ENCODE results near the gene FAM3A. TPM values are rescaled to one million over a fixed set of nuclear protein-coding genes. Genes with fewer than 3 reads are reported as not detected.
"Not testable (repeated sequence)": the region's sequence is repeated elsewhere in the genome, so short reads cannot be mapped to it uniquely, and the experiment has no call there.

Gene FAM3A
- total RNA-seq, 1 experiment from 2014 or later, result 8.2 TPM

DNA sequence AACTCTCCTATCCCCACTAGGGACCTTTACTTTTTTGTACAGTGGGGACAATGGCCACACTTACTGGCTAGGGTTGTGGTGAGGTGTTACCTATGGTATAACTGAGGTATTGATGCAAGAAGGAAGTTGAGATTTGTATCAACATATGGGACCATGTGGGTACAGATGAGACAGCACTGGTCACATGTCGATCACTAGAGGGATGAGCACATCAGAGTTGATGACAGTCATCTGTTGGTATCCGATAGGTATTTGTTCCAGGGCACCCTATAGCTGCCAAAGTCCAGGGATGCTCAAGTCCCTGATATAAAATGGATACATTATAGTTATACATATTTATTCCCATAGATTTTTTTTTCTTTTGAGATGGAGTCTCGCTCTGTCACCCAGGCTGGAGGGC is 13.0 kb downstream of the FAM3A start:
- no peak for DNase-seq (ENCODE audit: low read depth)

DNA sequence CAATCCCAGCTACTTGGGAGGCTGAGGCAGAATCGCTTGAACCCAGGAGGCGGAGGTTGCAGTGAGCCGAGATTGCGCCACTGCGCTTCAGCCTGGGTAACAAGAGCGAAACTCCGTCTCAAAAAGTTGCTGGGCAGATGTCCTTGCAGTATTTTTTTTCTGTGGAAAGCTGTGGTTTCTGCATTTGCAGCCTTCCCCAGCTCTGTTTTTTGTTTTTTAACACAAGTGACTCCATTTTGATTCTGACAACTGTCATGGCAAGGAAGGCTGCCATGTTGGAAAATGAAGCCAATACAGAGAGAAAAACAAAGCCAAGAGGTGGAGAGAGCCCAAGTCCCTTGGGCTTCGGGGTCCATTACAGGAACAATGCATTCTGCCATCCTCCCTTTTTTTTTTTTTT is 13.9 kb downstream of the FAM3A start:
- no peak for DNase-seq (ENCODE audit: low read depth)

DNA sequence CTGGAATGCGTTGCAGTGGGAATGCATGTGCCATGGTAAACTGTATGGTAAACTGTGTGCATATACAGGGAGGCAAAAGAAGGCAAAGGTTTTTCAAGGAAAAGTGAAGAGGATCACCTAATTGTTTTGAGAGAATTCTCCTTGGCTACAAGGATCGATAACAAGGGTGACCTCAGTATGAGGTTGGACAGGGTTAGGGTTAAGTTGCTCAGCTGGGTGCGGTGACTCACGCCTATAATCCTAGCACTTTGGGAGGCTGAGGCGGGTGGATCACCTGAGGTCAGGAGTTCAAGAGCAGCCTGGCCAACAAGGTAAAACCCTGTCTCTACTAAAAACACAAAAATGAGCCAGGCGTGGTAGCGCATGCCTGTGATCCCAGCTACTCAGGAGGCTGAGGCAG is 14.6 kb downstream of the FAM3A start:
- not testable (repeated sequence) for DNase-seq (ENCODE audit: low read depth)

DNA sequence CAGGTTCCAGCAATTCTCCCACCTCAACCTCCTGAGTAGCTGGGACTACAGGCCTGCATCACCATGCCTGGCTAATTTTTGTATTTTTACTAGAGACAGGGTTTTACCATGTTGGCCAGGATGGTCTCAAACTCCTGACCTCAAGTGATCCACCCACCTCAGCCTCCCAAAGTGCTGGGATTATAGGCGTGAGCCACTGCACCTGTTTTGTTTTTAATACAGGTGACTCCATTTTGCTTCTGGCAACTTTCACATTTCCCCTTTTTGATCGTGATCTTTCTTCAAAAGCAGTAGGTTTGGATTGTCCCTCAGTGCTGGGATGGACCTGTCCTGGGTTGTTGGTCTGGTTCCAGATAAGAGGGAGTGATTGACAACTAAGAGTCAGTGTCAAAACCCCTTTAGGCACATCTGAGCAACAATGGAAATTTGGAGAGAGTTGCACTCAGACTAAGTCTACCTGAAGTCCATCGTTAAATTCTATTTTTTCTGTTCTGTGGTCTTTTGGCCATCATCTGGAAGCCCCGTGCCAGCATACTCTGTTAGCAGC is 19.4 kb downstream of the FAM3A start:
- not testable (repeated sequence) for DNase-seq (ENCODE audit: low read depth)

DNA sequence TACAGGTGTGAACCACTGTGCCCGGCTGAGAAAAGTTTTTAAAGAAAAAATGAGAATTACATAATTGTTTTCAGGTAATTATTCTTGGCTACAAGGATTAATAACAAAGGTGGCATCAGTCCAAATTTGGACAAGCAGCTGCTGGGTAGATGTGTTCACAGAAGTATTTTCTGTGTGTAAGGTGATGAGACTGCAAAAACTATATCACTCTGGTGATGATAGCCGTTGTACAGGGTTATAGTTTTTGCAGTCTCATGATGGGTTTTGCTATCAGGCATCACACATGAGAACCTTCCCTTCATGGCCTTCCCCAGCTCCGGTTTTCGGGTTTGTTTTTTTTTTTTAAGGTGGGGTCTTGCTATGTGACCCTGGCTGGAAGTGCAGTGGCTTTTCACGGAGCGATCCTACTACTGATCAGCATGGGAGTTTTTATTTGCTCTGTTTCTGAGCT is 20.5 kb downstream of the FAM3A start:
- no peak for DNase-seq (ENCODE audit: low read depth)

DNA sequence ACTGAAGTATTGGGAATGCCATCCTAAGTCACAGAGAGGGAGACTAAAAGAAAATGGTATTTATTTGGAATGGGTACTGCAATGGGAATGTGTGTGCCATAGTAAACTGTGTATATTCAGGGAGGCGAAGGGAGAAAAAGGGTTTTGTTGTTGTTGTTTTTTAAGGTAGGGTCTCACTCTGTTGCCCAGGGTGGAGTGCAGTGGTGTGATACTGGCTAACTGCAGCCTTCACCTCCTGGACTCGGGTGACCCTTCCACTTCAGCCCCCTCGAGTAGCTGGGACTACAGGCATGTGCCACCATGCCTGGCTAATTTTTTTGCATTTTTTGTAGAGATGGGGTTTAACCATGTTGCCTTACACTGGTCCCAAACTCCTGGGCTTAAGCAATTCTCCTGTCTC is 21.3 kb downstream of the FAM3A start:
- no peak for DNase-seq (ENCODE audit: low read depth)

DNA sequence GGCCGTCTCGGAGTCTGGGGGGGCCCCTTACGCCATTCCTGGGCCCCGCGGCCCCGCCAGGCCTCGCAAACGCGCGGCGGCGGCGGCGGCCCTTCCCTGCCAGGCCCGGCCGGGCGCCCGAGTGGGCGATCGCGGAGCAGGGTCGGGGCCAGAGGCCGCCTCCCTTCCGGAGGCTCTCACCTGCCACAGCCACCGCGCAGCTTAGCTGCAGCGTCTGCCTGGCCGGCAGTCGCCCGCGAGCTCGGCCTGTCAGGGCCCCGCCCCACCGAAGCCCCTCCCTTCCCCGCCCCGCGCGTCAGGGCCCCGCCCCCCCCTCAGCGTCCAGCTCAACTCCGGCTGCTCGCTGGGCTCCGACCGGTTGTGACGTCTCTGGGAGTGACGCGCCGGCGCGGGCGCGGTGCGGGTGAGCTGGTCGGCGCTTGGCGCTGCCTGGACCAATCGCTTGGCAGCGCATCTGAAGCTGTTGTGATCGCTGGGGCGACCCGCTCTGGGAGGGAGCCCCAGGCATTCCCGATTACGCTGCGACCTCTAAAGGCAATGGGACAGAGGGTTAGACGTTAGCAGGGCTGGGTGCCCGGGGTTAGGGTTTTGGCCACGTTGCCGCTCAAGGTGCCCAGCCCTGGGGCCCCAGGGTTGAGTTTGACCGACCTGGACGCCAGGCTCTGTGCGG is 25.5 kb downstream of the FAM3A start, which contains the start of gene SLC10A3:
SLC10A3 (minus strand) TSS at position 216 of the 670 bp plus-strand sequence. CDS start 1,689 bp downstream, outside the sequence.
- peak; percentile 95 for DNase-seq (ENCODE audit: low read depth)

DNA sequence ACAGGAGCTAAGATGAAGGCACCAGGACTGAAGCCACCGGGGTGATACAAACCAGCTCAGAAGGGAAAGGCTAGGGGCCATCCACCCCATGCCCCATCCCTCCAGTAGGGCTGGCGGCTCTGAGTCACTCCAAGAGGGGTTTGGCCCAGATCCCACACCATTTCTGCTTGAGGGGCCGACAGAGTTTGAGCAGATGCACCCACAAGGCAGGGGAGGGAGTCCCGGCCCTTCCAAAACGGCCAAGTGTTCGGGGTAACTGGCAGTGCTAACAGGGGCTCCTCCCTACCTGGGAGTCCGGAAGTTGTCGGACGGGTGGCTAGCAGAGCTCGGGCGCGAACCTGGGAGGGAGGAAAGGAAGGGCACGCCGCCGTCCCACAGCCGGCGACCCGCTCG is 26.0 kb downstream of the FAM3A start:
- peak; percentile 69 for DNase-seq (ENCODE audit: low read depth)

DNA sequence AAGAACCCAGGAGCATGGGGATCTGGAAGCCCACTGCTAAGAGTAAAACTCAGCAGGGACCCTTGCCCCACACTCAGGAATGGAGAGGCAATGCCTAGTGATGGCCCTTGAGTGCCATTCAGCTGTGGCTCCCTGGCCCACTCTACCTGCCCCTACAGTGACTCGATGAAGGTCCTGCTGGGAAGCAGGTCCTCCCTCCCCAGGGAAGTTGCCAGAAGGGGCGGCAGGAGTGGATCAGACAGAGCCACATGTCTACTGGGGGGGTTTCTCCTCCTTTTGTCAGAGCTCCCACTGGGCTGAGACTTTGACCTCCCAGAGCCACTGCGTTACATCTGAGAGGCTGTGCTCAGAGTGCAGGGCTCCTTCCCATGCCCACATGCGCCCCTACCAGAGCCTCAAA is 26.9 kb downstream of the FAM3A start:
- DNase-seq (ENCODE audit: low read depth), result no peak

DNA sequence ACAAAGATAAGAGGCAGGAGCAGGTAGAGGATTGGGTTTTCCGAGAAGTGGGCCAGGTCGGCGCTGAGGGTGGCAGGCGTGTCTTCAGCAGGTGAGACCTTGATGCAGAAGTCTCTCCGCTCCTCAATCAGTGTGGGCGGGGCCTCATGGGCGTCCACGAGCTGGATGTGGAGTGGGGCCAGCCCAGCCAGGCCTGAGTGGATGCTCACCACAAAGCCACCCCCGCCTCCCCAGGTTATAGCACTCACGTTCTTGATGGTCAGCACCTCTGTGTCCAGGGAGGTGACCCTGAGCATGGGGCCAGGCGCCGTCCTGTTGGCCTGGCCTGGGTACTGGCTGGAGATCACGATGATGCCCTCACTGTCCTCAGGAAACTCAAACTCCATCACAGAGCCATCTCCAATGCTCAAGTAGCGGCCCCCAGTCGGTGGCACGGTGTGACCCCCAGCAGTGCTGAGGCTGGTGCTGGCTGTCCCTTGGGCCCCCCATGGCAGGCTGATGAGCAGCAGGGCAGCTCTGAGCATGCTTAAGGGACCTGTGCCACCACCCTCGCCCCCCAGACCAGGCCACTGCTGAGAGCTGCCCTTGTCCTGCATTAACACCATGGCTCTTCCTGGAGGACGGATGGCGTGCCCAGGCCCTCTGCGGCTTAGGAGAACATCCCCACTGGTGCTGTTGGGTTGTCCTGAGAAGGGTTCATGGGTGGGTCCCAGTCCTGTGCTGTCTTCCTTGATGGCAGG is 27.5 kb downstream of the FAM3A start:
- no peak for DNase-seq (ENCODE audit: low read depth)

DNA sequence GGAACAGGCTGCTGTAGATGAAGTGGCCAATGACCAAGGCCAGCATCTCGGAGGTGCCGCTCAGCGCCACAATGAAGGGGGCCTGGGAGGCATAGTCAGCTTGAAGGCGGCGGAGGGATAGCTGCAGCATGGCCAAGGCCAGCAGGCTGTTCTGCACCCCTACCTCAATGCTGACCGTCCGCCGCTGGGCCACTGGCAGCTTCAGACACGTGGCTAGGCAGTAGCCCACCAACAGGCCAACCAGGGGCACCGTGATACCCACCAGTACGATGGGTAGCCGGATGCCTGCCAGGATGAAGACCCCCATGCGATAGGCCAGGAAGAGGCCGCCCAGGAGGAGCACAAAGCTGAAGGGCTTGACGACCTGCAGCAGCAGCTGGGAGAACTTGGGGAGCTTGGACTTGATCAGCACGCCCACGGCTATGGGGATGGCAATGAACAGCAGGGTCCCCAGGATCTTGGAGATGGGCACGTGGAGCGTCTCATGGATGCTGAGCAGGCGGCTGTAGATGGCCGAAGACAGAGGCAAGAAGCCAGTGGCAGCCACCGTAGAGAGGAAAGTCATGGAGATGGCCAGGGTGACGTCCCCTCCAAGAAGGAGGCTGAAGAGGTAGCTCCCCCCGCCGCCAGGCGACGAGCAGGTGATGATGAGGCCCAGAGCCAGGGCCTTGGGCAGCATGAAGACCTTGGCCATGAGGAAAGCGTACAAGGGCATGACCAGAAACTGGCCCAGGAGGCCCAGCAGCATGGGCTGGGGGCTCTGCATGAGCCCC is 28.3 kb downstream of the FAM3A start:
- DNase-seq (ENCODE audit: low read depth), result no peak

DNA sequence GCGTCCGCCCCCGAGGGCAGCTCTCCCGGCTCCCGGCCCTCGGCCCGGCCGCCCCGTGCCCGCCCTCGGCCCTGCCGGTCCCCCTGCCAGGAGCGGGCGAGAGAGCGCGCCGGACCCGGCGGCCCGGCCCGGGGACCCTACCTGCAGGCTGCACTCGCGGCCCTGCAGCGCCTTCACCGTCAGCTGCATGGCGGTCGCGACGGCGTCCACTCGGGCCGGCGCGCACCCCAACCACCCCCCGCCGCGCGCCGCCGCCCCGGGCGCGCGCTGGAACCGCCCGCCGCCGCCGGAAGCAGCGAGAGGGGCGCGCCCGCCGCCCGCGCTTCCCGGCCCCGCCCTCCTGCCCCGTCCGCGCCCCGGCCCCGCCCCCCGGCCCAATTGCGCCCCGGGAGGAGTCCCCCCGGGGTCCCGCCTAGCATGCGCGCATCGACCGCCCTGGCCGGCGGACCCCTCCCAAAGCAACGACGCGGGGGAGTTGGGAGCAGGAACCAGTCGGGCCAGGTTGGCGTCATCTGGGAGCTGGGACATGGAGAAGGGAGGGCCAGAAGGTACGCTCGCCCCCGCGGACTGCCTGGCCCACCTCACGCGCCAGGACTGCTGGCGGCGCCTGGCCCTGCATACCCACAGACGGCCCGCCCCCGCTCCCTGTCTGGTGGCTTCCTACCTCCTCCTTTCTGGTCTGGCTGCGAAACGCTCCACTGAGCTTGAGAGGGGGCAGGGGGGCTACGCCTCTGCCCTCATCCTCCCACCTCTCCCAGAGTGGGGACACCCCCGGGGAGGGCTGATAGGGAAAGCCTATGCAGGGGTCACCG is 29.4 kb downstream of the FAM3A start, which contains the start of gene UBL4A:
UBL4A (minus strand) TSS at position 220 of the 812 bp plus-strand sequence; CDS start at position 189, 31 bp downstream.
- peak; percentile 58 for DNase-seq (ENCODE audit: low read depth)

DNA sequence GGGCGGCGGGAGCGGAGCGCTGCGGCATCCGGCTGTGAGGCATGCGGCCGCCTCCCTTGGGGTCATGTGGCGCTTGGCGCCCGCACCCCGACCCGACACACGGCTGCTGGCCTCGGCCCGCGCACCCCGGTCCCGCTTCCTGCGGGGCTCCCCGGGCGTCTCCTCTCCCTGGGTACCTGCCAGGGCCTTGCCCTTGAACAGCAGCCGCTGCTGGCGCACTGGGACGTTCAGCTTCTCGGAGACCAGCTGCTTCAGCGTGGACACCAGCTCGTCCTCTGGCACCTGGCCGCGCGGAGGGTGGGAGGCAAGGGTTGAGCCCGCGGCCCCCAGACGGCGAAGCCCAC is 30.0 kb downstream of the FAM3A start:
- DNase-seq (ENCODE audit: low read depth), result peak; percentile 15

DNA sequence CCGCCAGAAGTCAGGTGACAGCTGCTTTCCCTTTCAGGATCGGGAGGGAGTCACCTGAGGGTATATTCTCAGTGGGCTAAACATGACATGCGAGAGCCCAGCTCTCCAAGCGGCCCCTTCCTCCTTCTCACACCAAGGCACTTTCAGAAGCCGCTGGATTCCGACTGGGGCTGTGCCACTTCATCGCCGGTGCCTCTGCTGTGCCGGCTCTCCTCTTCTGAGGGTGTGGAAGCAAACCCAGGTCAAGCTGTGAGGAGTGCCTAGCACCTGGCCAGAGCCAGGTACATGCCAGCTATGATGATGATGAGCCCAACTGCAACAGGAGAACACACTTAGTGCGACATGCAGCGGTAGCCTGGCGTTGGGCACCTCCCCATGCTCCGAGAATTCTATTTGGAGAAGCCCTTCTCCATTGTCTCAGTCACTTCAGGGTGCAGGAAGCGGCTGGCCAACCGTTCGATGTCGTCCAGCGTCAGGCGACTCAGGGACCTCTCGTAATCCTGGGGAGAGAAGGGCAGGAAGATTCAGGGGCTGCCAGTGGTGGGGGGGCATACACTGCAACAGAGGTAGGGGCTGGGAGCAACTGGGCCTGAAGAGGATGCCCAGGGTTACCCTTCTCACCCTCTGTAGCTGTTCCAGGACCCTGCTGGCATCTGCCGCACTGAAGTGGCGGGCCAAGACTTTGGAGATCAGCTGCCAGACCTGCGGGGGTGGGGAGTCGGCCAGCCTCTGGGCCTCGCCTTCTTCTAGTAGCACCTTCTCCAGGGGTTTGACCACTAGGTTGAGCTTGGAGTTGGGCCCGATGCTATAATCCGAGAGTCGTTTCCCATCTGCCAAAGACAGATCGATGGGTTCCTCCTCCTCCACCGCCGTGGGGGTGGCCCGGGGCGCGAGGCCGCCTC is 30.6 kb downstream of the FAM3A start:
- no peak for DNase-seq (ENCODE audit: low read depth)

DNA sequence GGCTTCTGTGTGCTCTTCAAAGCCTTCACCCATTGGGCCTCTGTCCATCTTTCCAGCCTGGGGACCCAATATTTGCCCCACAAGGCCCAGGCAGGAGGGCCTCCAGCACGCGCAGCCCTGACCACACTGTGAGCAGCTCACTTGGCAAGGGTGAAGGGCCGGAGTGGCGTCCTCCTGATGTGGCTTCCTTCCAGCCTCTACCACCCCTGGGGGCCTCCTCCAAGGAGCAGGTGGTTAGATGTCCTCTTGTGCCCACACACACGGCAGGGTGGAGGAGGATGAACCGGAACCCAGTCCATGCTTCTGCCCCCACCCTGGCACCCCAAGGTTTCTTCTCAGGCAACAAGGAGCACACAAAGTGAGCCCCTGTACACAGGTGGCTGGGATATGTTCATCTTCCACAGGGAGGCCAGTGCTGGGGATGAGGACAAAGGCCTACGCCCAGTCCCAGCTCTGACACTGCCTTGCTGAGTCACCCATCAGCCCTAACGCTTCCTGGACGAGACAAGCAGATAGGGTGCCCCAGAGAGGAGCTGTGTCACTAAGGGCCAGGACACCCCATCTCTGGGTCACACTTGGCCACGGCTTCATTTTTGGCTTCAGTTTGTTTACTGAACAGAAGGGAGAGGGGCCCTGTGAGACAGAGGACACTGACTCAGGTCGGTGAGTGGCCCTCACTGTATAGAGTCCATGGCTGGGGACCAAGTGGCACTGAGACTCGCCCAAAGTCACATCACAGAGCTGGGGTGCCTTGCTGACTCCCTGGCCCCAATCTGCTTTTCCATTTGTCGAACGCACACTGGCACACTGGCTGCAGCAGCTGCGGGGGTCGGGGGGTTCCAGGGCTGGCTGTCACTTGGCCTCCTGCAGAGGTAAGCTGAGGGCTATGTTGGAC is 31.5 kb downstream of the FAM3A start:
- DNase-seq (ENCODE audit: low read depth), result no peak

DNA sequence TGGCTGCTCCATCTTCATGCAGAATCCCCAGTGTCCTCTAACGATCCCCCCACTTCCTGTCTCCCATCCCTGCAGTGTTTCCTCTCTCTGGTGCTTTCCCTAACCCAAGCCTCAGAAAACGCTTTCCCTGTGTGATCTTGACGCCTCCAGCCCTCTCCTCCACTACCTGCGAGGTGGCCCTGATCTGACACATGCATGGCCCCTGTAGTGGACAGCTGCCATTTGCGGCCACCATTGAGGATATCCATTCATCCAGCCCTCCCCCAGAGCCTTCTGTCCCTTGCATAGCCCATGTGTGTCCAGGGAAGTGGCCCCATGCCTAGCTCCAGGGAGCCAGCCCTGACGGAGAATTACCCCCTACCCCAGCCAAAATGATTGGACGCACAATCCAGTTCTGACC is 32.7 kb downstream of the FAM3A start:
- no peak for DNase-seq (ENCODE audit: low read depth)

DNA sequence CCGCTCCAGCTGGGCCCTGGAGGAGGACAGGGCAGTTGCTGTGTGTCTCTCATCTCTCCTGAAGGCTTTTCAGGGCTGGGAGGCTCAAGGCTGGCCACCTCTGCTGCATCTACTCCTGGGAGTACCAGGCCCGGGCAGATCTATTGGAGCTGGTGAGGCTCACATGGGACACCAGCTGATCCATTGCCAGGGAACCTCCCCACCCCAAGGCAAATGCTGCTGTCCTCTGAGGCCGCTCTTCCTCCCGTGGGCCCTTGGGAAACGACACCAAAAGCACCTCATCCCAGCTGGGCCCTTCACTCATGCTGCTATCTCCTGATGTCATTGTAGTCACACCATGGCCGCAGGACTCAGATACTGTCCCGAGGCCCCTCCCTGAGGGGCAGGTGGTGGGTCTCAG is 33.2 kb downstream of the FAM3A start:
- DNase-seq (ENCODE audit: low read depth), result no peak

DNA sequence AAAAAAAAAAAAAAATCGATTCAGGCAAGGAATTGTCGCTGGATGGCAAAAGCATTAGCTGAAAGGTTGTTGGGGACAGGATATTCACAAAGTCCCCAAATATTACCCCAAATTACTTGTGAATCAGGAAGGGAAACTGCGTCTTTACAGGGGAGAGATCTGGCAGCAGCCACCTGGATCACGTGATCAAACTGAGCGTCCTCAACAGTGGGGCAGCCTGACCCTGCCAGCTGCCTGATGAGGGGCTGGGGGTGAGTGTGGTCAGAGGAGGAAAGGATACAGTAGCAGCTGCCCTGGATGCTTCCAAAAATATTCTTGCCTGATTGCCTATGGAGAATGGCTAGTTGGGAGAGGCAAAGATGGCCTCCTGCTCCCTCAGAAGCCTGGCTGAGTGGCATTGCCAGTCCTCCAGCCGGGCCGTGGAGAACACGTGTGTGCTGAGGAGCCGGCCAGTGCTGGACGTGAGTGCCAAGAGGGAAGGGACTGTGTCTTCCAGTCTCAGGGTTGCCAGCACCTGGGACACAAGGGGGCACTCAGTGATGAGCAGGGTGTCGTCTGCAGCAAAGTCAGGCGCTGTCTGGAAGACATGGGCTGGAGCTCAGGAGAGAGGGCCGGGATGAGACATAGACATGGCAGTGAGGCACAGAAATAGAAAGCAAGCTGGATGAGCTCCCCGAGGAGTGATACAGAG is 34.0 kb downstream of the FAM3A start:
- no peak for DNase-seq (ENCODE audit: low read depth)

DNA sequence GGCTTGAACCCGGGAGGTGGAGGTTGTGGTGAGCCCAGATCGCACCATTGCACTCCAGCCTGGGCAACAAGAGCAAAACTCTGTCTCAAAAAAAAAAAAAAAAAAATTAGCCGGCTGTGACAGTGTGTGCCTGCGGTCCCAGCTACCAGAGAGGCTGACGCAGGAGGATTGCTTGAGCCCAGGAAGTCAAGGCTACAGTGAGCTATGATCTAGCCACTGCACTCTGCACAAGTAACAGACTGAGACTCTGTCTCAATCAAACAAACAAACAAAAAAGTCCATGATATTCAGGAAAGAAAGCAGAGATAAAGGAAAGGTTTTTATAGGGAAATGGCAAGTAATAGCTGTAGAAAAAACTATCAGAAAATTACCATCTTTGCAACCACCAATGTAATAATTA is 34.8 kb downstream of the FAM3A start:
- no peak for DNase-seq (ENCODE audit: low read depth)
